Natural killer cell (primary cell): ENCODE measurements around the gene LYVE1. TPM values are rescaled to one million over a fixed set of nuclear protein-coding genes. Genes with fewer than 3 reads are reported as not detected.

Source experiments
- ATAC-seq, 3 donors: fragments of 150-1000 bp in 2 of 3; fragments of 200-7000 bp in 1 of 3; cut with Tn5 transposase; 1 replicate in 1 of 3; 2 replicates in 2 of 3; pipeline ENCODE4 v1.10.0; 2021; ENCODE audit warnings: mild to moderate bottlenecking in 2 of 3, moderate library complexity in 2 of 3
- DNase-seq, 2 donors: peaks; one replicate each; pipeline versions ENCODE4 v3.0.0 to v3.0.0-alpha.2; 2013 to 2021; ENCODE audit warnings: mixed read lengths in 1 of 2
- H3K27ac ChIP-seq: one replicate; pipeline ENCODE4 v1.5.1; 2013; ENCODE audit warnings: mild to moderate bottlenecking, low read length
- H3K27me3 ChIP-seq: one replicate; pipeline ENCODE4 v1.6.1; 2013; ENCODE audit warnings: low read length; ENCODE audit not compliant: control insufficient read depth, insufficient read depth
- H3K36me3 ChIP-seq: one replicate; pipeline ENCODE4 v1.6.1; 2013; ENCODE audit warnings: low read length; ENCODE audit not compliant: control insufficient read depth, insufficient read depth
- H3K4me1 ChIP-seq: one replicate; pipeline ENCODE4 v1.6.1; 2013; ENCODE audit warnings: low read length; ENCODE audit not compliant: control insufficient read depth, insufficient read depth
- H3K4me3 ChIP-seq: one replicate; pipeline ENCODE4 v1.5.1; 2013; ENCODE audit warnings: low read length
- H3K9me3 ChIP-seq: one replicate; pipeline ENCODE4 v1.6.1; 2013; ENCODE audit warnings: low read length; ENCODE audit not compliant: control insufficient read depth, insufficient read depth
- H3K27ac Mint-ChIP-seq, 2 donors: one replicate each; pipeline ENCODE4 v1.8.0; 2022; ENCODE audit warnings: mild to moderate bottlenecking in 2 of 2, mixed read lengths in 2 of 2, moderate library complexity in 1 of 2
- H3K27me3 Mint-ChIP-seq, 2 donors: one replicate each; pipeline ENCODE4 v1.8.0; 2022; ENCODE audit warnings: low read depth in 2 of 2, mixed read lengths in 2 of 2
- H3K36me3 Mint-ChIP-seq: one replicate; pipeline ENCODE4 v1.8.0; 2022; ENCODE audit warnings: mixed read lengths
- H3K4me1 Mint-ChIP-seq, 2 donors: one replicate each; pipeline ENCODE4 v1.8.0; 2022; ENCODE audit warnings: mixed read lengths in 2 of 2
- H3K4me3 Mint-ChIP-seq: one replicate; pipeline ENCODE4 v1.8.0; 2022; ENCODE audit warnings: mild to moderate bottlenecking, moderate library complexity, mixed read lengths
- H3K9me3 Mint-ChIP-seq, 2 donors: one replicate each; pipeline ENCODE4 v1.8.0; 2022; ENCODE audit warnings: mixed read lengths in 2 of 2
- CTCF ChIP-seq: fragments of 200-600 bp; IDR thresholded peaks from one replicate; pipeline ENCODE4 v1.8.0; 2022; ENCODE audit warnings: antibody characterized with exemption
- WGBS: methylation state at CpG from one replicate; pipeline ENCODE4 v1.1.7; 2013; ENCODE audit warnings: missing lambda C conversion rate; ENCODE audit not compliant: insufficient coverage; 5-methylcytosine and 5-hydroxymethylcytosine counted together
- intact Hi-C: fragments of 100-400 bp; cut with micrococcal nuclease; formaldehyde crosslinking; loops from one replicate; pipeline ENCODE4 v1.14.2; 2022
- total RNA-seq, 4 donors: library from RNA; stranded (reverse); fragments of 120-200 nt in 1 of 4; gene quantifications; one replicate each; pipeline versions ENCODE4 v1.2.3 to v1.2.4, GENCODE V29; 2013 to 2022

The LYVE1 gene
- total RNA-seq, 3 donors from 2014 or later (not counting 1 experiment from before 2014, with no cell fraction given) = not detected

- Histone ChIP-seq H3K4me1 (no peaks in the 10 kb centered on the region), H3K27me3 (no peaks in the 10 kb centered on the region), H3K27ac (no peak overlapping the region), H3K36me3 (peaks cover 44% of the 10 kb centered on the region), H3K4me3 (no peak overlapping the region), H3K9me3 (no peaks in the 10 kb centered on the region)
- Mint-ChIP-seq H3K36me3 (peaks cover 21% of the 10 kb centered on the region), H3K4me3 (no peak overlapping the region), H3K9me3 (no peaks in the 10 kb centered on the region), H3K4me1 (no peaks in the 10 kb centered on the region), H3K27me3 (no peaks in the 10 kb centered on the region), H3K27ac (no peak overlapping the region)
- intact Hi-C loops = no loop called here
- ATAC-seq = no peak
- TF ChIP-seq CTCF = no peak
- no peak for DNase-seq
Measured at GRCh38 chr11:10518123-10518522, 50.3 kb downstream of the LYVE1 start.

GRCh38 chr11:10515418-10515817 is 53.0 kb downstream of the LYVE1 start:
- H3K4me1 Mint-ChIP-seq = no peaks in the 10 kb centered on the region
- no peaks in the 10 kb centered on the region for H3K9me3 Mint-ChIP-seq
- DNase-seq (no peak), ATAC-seq (no peak)
- no peaks in the 10 kb centered on the region for H3K4me1 ChIP-seq
- no peaks in the 10 kb centered on the region for H3K9me3 ChIP-seq
- no peak for TF ChIP-seq CTCF
- no peak overlapping the region for H3K4me3 ChIP-seq
- H3K27ac Mint-ChIP-seq = no peak overlapping the region
- no peaks in the 10 kb centered on the region for H3K27me3 Mint-ChIP-seq
- H3K4me3 Mint-ChIP-seq = no peak overlapping the region
- WGBS = 100% methylated on average over 2 of the region's 3 CpGs
- peaks cover 10% of the 10 kb centered on the region for H3K36me3 Mint-ChIP-seq
- no peaks in the 10 kb centered on the region for H3K27me3 ChIP-seq
- no peak overlapping the region for H3K27ac ChIP-seq
- intact Hi-C loops = no loop called here
- H3K36me3 ChIP-seq = peaks cover 27% of the 10 kb centered on the region

GRCh38 chr11:10514709-10515108 is 53.8 kb downstream of the LYVE1 start:
- H3K27ac Mint-ChIP-seq = no peak overlapping the region
- Histone ChIP-seq H3K9me3 (no peaks in the 10 kb centered on the region), H3K27me3 (no peaks in the 10 kb centered on the region), H3K4me1 (no peaks in the 10 kb centered on the region), H3K36me3 (peaks cover 24% of the 10 kb centered on the region), H3K27ac (no peak overlapping the region), H3K4me3 (no peak overlapping the region)
- no peak for TF ChIP-seq CTCF
- peaks cover 10% of the 10 kb centered on the region for H3K36me3 Mint-ChIP-seq
- no peaks in the 10 kb centered on the region for H3K9me3 Mint-ChIP-seq
- intact Hi-C loops = no loop called here
- no peaks in the 10 kb centered on the region for H3K4me1 Mint-ChIP-seq
- H3K4me3 Mint-ChIP-seq = no peak overlapping the region
- ATAC-seq (no peak), DNase-seq (no peak)
- H3K27me3 Mint-ChIP-seq = no peaks in the 10 kb centered on the region
- WGBS = 100% methylated on average over 2 of the region's 2 CpGs

GRCh38 chr11:10514202-10514601 is 54.3 kb downstream of the LYVE1 start:
- no peak overlapping the region for H3K4me3 ChIP-seq
- no peak overlapping the region for H3K4me3 Mint-ChIP-seq
- no peak for TF ChIP-seq CTCF
- DNase-seq = no peak
- no peaks in the 10 kb centered on the region for H3K4me1 ChIP-seq
- intact Hi-C loops = no loop called here
- H3K27ac ChIP-seq = no peak overlapping the region
- WGBS = no CpG with 5 or more reads among the region's 2 CpGs
- H3K27me3 Mint-ChIP-seq = no peaks in the 10 kb centered on the region
- ATAC-seq = no peak
- peaks cover 19% of the 10 kb centered on the region for H3K36me3 ChIP-seq
- H3K4me1 Mint-ChIP-seq = no peaks in the 10 kb centered on the region
- H3K36me3 Mint-ChIP-seq = peaks cover 5% of the 10 kb centered on the region
- no peaks in the 10 kb centered on the region for H3K27me3 ChIP-seq
- H3K27ac Mint-ChIP-seq = no peak overlapping the region
- H3K9me3 Mint-ChIP-seq = no peaks in the 10 kb centered on the region
- H3K9me3 ChIP-seq = no peaks in the 10 kb centered on the region
